ENCODE results near the gene P2RY11. TPM values are rescaled to one million over a fixed set of nuclear protein-coding genes. Genes with fewer than 3 reads are reported as not detected.

The P2RY11 gene
- total RNA-seq, 2 donors from 2014 or later = 10.1 to 12.9 TPM

DNA sequence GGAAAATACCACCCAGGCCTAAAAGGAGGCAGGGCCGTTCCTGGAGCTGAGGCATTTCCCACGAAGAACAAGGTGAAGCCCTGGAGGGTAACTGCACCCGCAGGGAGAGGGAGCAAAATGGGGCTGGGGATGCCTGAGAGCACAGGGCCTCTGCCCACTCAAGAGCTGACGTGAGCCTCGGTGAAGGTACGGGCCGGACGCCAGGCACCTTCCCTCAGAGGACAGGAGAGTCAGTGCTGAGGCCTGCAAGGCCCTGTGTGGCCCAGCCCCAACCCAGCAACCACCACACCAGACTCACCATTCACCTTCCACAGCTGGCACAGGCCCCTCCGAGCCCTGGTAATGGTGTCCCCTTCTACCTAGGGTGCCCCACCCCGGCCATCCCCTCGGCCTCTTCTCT is 47.0 kb downstream of the P2RY11 start:
- intact Hi-C loops (cut with DNase I, micrococcal nuclease) = no loop called here
- DNase-seq = no peak
- ATAC-seq = no peak

DNA sequence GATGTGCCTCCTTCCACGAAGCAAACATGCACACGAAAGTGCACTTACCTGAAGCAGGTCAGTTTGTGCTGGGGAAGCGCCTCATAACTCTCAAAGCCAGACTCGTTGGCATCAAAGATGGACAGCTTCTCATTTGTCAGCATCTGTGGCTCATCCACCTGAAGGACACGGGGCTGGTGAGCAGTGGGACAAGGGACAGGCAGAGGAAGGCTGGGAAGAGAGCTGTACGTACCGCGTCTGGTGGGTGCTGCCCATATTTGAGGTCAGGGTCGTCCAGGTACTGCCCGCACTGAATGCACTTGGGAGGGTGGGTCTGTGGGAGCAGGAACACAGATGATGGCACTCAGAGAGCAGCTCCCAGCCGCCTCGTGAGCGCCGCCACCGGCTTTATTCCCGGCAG is 48.1 kb downstream of the P2RY11 start:
- DNase-seq = no peak
- ATAC-seq = no peak
- intact Hi-C loops (cut with DNase I, micrococcal nuclease) = no loop called here

DNA sequence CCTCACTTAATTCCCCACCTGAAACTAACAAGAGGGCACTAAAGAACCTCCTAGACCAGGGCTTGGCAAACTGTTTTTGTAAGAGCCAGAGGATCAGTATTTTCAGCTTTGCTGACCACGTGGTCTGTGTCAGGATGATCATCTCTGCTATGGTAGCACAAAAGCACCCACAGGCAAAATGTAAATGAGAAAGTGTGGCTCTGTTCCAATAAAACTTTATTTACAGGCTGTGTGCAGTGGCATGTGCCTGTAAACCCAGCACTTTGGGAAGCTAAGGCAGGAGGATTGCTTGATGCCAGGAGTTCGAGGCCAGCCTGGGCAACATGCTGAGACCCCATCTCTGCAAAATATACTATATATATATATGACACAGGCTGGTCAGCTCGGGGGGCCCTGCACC is 52.0 kb downstream of the P2RY11 start:
- DNase-seq (no peak), ATAC-seq (no peak)
- intact Hi-C loops (cut with DNase I, micrococcal nuclease) = no loop called here

Other genes with a start within 250 kb of the P2RY11 start
- gene OLFM2, start 175.2 kb upstream of the P2RY11 start, total RNA-seq = 1 to 10 TPM; 1.6 to 1.9 TPM
- gene COL5A3, start 101.2 kb upstream of the P2RY11 start, total RNA-seq = 1 to 10 TPM; 2.9 to 4.0 TPM
- not detected for gene RDH8, start 98.2 kb upstream of the P2RY11 start, total RNA-seq
- gene SHFL, start 25.4 kb upstream of the P2RY11 start, total RNA-seq = 10 to 100 TPM; 18.3 to 27.9 TPM
- gene ANGPTL6, start 9.0 kb upstream of the P2RY11 start, total RNA-seq = under 1 TPM; 0.24 to 0.31 TPM
- gene PPAN, start 5.3 kb upstream of the P2RY11 start, total RNA-seq = 10 to 100 TPM; 26.4 to 34.0 TPM
- gene EIF3G, start 8.2 kb downstream of the P2RY11 start, total RNA-seq = 100 to 1,000 TPM; 137 to 142 TPM
- gene DNMT1, start 83.3 kb downstream of the P2RY11 start, total RNA-seq = 10 to 100 TPM; 31.6 to 48.7 TPM
- 1 to 10 TPM; 2.3 to 5.2 TPM for gene S1PR2, start 119.6 kb downstream of the P2RY11 start, total RNA-seq
- 10 to 100 TPM; 43.5 to 61.9 TPM for gene MRPL4, start 140.5 kb downstream of the P2RY11 start, total RNA-seq
- gene ICAM1, start 159.4 kb downstream of the P2RY11 start, total RNA-seq = 1 to 10 TPM; 7.7 to 8.7 TPM
- gene ICAM4, start 175.3 kb downstream of the P2RY11 start, total RNA-seq = under 1 TPM in 1 of 2 donors, not detected in 1; 0.53 TPM
- gene ICAM5, start 178.3 kb downstream of the P2RY11 start, total RNA-seq = 1 to 10 TPM in 1 of 2 donors, under 1 TPM in 1; 0.76 to 1.1 TPM
- gene ZGLP1, start 198.1 kb downstream of the P2RY11 start, total RNA-seq = 1 to 10 TPM; 1.6 to 2.8 TPM
- gene FDX2, start 204.3 kb downstream of the P2RY11 start, total RNA-seq = 10 to 100 TPM; 11.2 to 11.8 TPM
- 10 to 100 TPM; 51.0 to 63.7 TPM for gene RAVER1, start 221.8 kb downstream of the P2RY11 start, total RNA-seq
- 10 to 100 TPM; 29.8 to 30.6 TPM for gene ICAM3, start 227.9 kb downstream of the P2RY11 start, total RNA-seq